ENCODE results near the gene SLC4A9. TPM values are rescaled to one million over a fixed set of nuclear protein-coding genes. Genes with fewer than 3 reads are reported as not detected.
"Not testable (repeated sequence)": the region's sequence is repeated elsewhere in the genome, so short reads cannot be mapped to it uniquely, and the experiment has no call there.

Gene SLC4A9
- total RNA-seq, 1 donor from 2014 or later, result 0.32 TPM

- Histone ChIP-seq H3K4me1 (peaks cover 87% of the 10 kb centered on the region), H3K4me3 (peak overlapping the region; percentile 79)
These were observed 17.1 kb upstream of the SLC4A9 start for GRCh38 chr5:140342896-140343295.

GRCh38 chr5:140343849-140344248, 16.1 kb upstream of the SLC4A9 start:
- H3K36me3 ChIP-seq; H3K9me3 ChIP-seq; DNase-seq; ATAC-seq; intact Hi-C loops (cut with DNase I); H3K27me3 ChIP-seq (ENCODE audit: low read depth); H3K27ac ChIP-seq: not testable (repeated sequence)
- peak overlapping the region; percentile 79 for H3K4me3 ChIP-seq
- H3K4me1 ChIP-seq, result peaks cover 82% of the 10 kb centered on the region

More at GRCh38 chr5:140342896-140343295, 17.1 kb upstream of the SLC4A9 start:
- Histone ChIP-seq H3K27ac (peak overlapping the region; percentile 43), H3K27me3 (ENCODE audit: low read depth) (no peaks in the 10 kb centered on the region), H3K9me3 (no peaks in the 10 kb centered on the region), H3K36me3 (peaks cover 8% of the 10 kb centered on the region)
- DNase-seq (no peak), ATAC-seq (no peak)
- intact Hi-C loops (cut with DNase I), result no loop called here
- TF ChIP-seq CTCF (IDR thresholded peaks at IDR 0.05), result no peak

- intact Hi-C loops (cut with DNase I), result loop anchor here (5.0 kb wide), 1 partner anchor 103 kb away; no protein-coding TSS in a partner anchor
- Histone ChIP-seq H3K9me3 (no peaks in the 10 kb centered on the region), H3K27ac (peak overlapping the region; percentile 77), H3K4me1 (peaks cover 74% of the 10 kb centered on the region), H3K36me3 (no peaks in the 10 kb centered on the region), H3K4me3 (peak overlapping the region; percentile 79), H3K27me3 (ENCODE audit: low read depth) (no peaks in the 10 kb centered on the region)
- no peak for TF ChIP-seq CTCF (IDR thresholded peaks at IDR 0.05)
- ATAC-seq (peak; percentile 16 to 20), DNase-seq (no peak)
These were observed 15.1 kb upstream of the SLC4A9 start for GRCh38 chr5:140344683-140345423.

- intact Hi-C loops (cut with DNase I), result loop anchor here (5.0 kb wide), 1 partner anchor 104 kb away; no protein-coding TSS in a partner anchor
- peak; percentile 56 for TF ChIP-seq CTCF (IDR thresholded peaks at IDR 0.05)
- Histone ChIP-seq H3K36me3 (no peaks in the 10 kb centered on the region), H3K27ac (peak overlapping the region; percentile 77), H3K9me3 (no peaks in the 10 kb centered on the region), H3K27me3 (ENCODE audit: low read depth) (no peaks in the 10 kb centered on the region), H3K4me1 (peaks cover 63% of the 10 kb centered on the region), H3K4me3 (peak overlapping the region; percentile 79)
- ATAC-seq, result peak; percentile 60 to 73
- peak; percentile 81 for DNase-seq
These were observed 14.1 kb upstream of the SLC4A9 start for GRCh38 chr5:140345919-140346347.

- no peaks in the 10 kb centered on the region for H3K9me3 ChIP-seq
- peak; percentile 90 to 94 for ATAC-seq
- H3K36me3 ChIP-seq, result no peaks in the 10 kb centered on the region
- peak within 1 kb of the TSS; percentile 77 for H3K27ac ChIP-seq
- peak; percentile 35 for TF ChIP-seq CTCF (IDR thresholded peaks at IDR 0.05)
- intact Hi-C loops (cut with DNase I), result loop anchor here (5.0 kb wide), 1 partner anchor 104 kb away; no protein-coding TSS in a partner anchor
- peak within 1 kb of the TSS; percentile 79 for H3K4me3 ChIP-seq
- H3K27me3 ChIP-seq (ENCODE audit: low read depth), result no peaks in the 10 kb centered on the region
- DNase-seq, result peak; percentile 91
- H3K4me1 ChIP-seq, result peaks cover 60% of the 10 kb centered on the region
These were observed 13.4 kb upstream of the SLC4A9 start, which contains the start of gene HBEGF for GRCh38 chr5:140346348-140347221. HBEGF (minus strand) TSS chr5:140346603; CDS start chr5:140346328, 275 bp downstream.

All from lower lobe of right lung (tissue), 2 donors.